Activated CD4-positive, alpha-beta T cell treated with anti-CD3 and anti-CD28 coated beads for 48 hours (primary cell): ENCODE measurements around the gene LECT2.

Experiments
- DNase-seq: peaks from one replicate; pipeline ENCODE4 v3.0.0-alpha.2; 2020

The LECT2 gene

GRCh38 chr5:135930029-135930948, 24.5 kb downstream of the LECT2 start:
- DNase-seq = no peak

- DNase-seq = no peak
Observed at GRCh38 chr5:135921388-135921787, 33.4 kb downstream of the LECT2 start.

GRCh38 chr5:135920199-135920598, 34.6 kb downstream of the LECT2 start:
- DNase-seq = no peak

GRCh38 chr5:135916638-135917263, 38.0 kb downstream of the LECT2 start:
- DNase-seq = no peak

GRCh38 chr5:135915466-135916001, 39.2 kb downstream of the LECT2 start:
- DNase-seq = no peak

GRCh38 chr5:135913713-135914626, 40.8 kb downstream of the LECT2 start:
- DNase-seq = peak; percentile 16

GRCh38 chr5:135905144-135905543, 49.6 kb downstream of the LECT2 start:
- no peak for DNase-seq

- no peak for DNase-seq
Observed at GRCh38 chr5:135901633-135902032, 53.1 kb downstream of the LECT2 start.

- DNase-seq = no peak
Observed at GRCh38 chr5:135900276-135900675, 54.5 kb downstream of the LECT2 start.

- no peak for DNase-seq
Observed at GRCh38 chr5:135898651-135899050, 56.1 kb downstream of the LECT2 start.
